Activated naive CD8-positive, alpha-beta T cell treated with anti-CD3 and anti-CD28 coated beads, Interleukin-2, amount 10 ng/mL, durations not matched to agents 7 days and 5 days (primary cell): ENCODE results near the gene CCM2. TPM values are rescaled to one million over a fixed set of nuclear protein-coding genes. Genes with fewer than 3 reads are reported as not detected.
"Not testable (repeated sequence)": the region's sequence is repeated elsewhere in the genome, so short reads cannot be mapped to it uniquely, and the experiment has no call there.

ENCODE experiments used
- ATAC-seq: fragments of 150-1000 bp; cut with Tn5 transposase; one replicate; pipeline ENCODE4 v1.10.0; 2021; ENCODE audit warnings: low read depth, moderate library complexity
- POLR2A ChIA-PET: fragments of 350-600 bp; sonication (Branson Sonifier 250); formaldehyde crosslinking; loops from one replicate; lab custom pipeline; 2021; ENCODE audit warnings: antibody characterized with exemption; lab: Charles Lee
- DNase-seq: peaks from one replicate; pipeline ENCODE4 v3.0.0; 2021
- H3K27ac Mint-ChIP-seq: one replicate; pipeline ENCODE4 v1.8.0; 2022; ENCODE audit warnings: mild to moderate bottlenecking, mixed read lengths
- H3K27me3 Mint-ChIP-seq: one replicate; pipeline ENCODE4 v1.8.0; 2022; ENCODE audit warnings: mild to moderate bottlenecking, moderate library complexity, mixed read lengths
- H3K36me3 Mint-ChIP-seq: one replicate; pipeline ENCODE4 v1.8.0; 2021; ENCODE audit warnings: mild to moderate bottlenecking, mixed read lengths
- H3K4me1 Mint-ChIP-seq: one replicate; pipeline ENCODE4 v1.8.0; 2021; ENCODE audit warnings: mixed read lengths
- H3K4me3 Mint-ChIP-seq: one replicate; pipeline ENCODE4 v1.8.0; 2022; ENCODE audit warnings: mild to moderate bottlenecking, moderate library complexity, mixed read lengths
- H3K9me3 Mint-ChIP-seq: one replicate; pipeline ENCODE4 v1.8.0; 2021; ENCODE audit warnings: mixed read lengths
- total RNA-seq, 2 experiments: library from RNA; stranded (reverse); gene quantifications; one replicate each; pipeline ENCODE4 v1.2.3, GENCODE V29; 2021

Gene CCM2
- total RNA-seq, 2 experiments from 2014 or later, result 126 to 132 TPM

- Mint-ChIP-seq H3K4me1 (peaks cover 38% of the 10 kb centered on the region), H3K4me3 (peak overlapping the region; percentile 93), H3K27ac (peak overlapping the region; percentile 89), H3K27me3 (no peaks in the 10 kb centered on the region), H3K9me3 (no peaks in the 10 kb centered on the region), H3K36me3 (peaks cover 18% of the 10 kb centered on the region)
- DNase-seq (no peak), ATAC-seq (no peak)
- POLR2A ChIA-PET, result interaction anchor here (0.5 to 7.8 kb wide), 15 partner anchors 10 to 420 kb away, joined by 3 to 202 read pairs (median 6); partner anchors contain the start of genes H2AZ2, MYO1G, PURB and TBRG4
These were observed 1.8 kb downstream of the CCM2 start for GRCh38 chr7:45001826-45002225.

DNA sequence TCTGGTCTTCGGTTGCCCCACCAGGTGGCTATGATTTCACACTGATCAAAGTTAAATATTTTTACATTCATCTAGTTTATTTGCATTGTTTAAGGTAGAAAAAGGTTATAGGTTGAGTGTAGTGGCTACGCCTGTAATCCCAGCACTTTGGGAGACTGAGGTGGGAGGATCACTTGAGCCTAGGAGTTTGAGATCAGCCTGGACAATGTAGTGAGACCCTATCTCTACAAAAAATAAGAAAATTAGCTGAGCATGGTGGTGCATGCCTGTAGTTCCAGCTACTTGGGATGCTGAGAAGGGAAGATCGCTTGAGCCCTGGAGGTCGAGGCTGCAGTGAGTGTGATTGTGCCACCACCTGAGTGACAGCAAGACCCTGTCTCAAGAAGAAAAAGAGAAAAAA lies 3.8 kb downstream of the CCM2 start:
- POLR2A ChIA-PET, result interaction anchor here (1.5 to 4.6 kb wide), 3 partner anchors 22 to 107 kb away, joined by 4 to 28 read pairs (median 4); partner anchors contain the start of gene TBRG4

GRCh38 chr7:45007106-45007505 lies 7.1 kb downstream of the CCM2 start:
- no peaks in the 10 kb centered on the region for H3K27me3 Mint-ChIP-seq
- peak overlapping the region; percentile 43 for H3K27ac Mint-ChIP-seq
- no peaks in the 10 kb centered on the region for H3K9me3 Mint-ChIP-seq
- peaks cover 39% of the 10 kb centered on the region for H3K4me1 Mint-ChIP-seq
- POLR2A ChIA-PET, result interaction anchor here (0.6 to 2.2 kb wide), 6 partner anchors 15 to 33 kb away, joined by 3 to 16 read pairs (median 4); partner anchors contain the start of gene MYO1G
- H3K36me3 Mint-ChIP-seq, result peaks cover 35% of the 10 kb centered on the region
- ATAC-seq (no peak), DNase-seq (no peak)
- no peak overlapping the region for H3K4me3 Mint-ChIP-seq

More for the DNA sequence above, 3.8 kb downstream of the CCM2 start:
- ATAC-seq (no peak), DNase-seq (no peak)
- no peaks in the 10 kb centered on the region for H3K27me3 Mint-ChIP-seq
- H3K4me3 Mint-ChIP-seq, result no peak overlapping the region
- H3K4me1 Mint-ChIP-seq, result peaks cover 45% of the 10 kb centered on the region
- H3K27ac Mint-ChIP-seq, result no peak overlapping the region
- no peaks in the 10 kb centered on the region for H3K9me3 Mint-ChIP-seq
- peaks cover 28% of the 10 kb centered on the region for H3K36me3 Mint-ChIP-seq

- no peaks in the 10 kb centered on the region for H3K9me3 Mint-ChIP-seq
- peak overlapping the region; percentile 70 for H3K27ac Mint-ChIP-seq
- no peaks in the 10 kb centered on the region for H3K27me3 Mint-ChIP-seq
- H3K4me3 Mint-ChIP-seq, result peak overlapping the region; percentile 38
- ATAC-seq, result peak; percentile 75
- DNase-seq, result peak; percentile 47
- peaks cover 41% of the 10 kb centered on the region for H3K36me3 Mint-ChIP-seq
- POLR2A ChIA-PET, result interaction anchor here (0.6 to 2.2 kb wide), 10 partner anchors 14 to 516 kb away, joined by 3 to 16 read pairs (median 4); partner anchors contain the start of genes MYO1G and TBRG4
- H3K4me1 Mint-ChIP-seq, result peaks cover 38% of the 10 kb centered on the region
These were observed 7.7 kb downstream of the CCM2 start for GRCh38 chr7:45007571-45008328.

DNA sequence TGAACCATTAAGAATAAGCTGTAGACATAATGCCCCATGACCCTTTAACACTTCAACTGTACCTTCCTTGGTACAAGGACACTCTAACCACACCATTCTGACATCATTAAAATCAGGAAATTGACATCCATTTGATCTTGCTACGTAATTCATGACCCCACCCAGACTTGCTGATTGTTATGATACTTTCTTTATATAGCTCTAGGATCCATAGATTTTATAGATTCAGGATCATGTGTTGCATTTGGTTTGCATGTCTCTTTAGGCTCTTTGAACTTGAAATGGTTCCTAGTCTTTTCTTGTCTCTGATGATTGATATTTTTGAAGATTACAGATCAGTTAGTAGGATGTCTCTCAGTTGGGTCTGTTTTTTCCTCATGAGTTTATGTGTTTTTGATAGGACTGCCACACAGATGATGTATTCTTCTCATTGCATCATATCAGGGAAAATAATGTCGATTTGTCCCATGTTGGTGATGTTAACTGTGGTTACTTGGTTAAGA lies 13.5 kb downstream of the CCM2 start:
- no peak overlapping the region for H3K27ac Mint-ChIP-seq
- peaks cover 41% of the 10 kb centered on the region for H3K36me3 Mint-ChIP-seq

GRCh38 chr7:45015313-45015712 lies 15.3 kb downstream of the CCM2 start:
- no peak overlapping the region for H3K4me3 Mint-ChIP-seq
- POLR2A ChIA-PET, result interaction anchor here (0.5 to 1.2 kb wide), 2 partner anchors 14 to 128 kb away, joined by 4 to 6 read pairs; no protein-coding TSS in a partner anchor

More for the DNA sequence above, 13.5 kb downstream of the CCM2 start:
- DNase-seq (no peak), ATAC-seq (no peak)
- no peaks in the 10 kb centered on the region for H3K27me3 Mint-ChIP-seq
- no peaks in the 10 kb centered on the region for H3K9me3 Mint-ChIP-seq
- POLR2A ChIA-PET, result interaction anchor here (1.6 kb wide), 1 partner anchor 14 kb away, joined by 5 read pairs; no protein-coding TSS in a partner anchor
- no peak overlapping the region for H3K4me3 Mint-ChIP-seq
- peaks cover 24% of the 10 kb centered on the region for H3K4me1 Mint-ChIP-seq

GRCh38 chr7:45017253-45017652 lies 17.3 kb downstream of the CCM2 start:
- DNase-seq (no peak), ATAC-seq (no peak)
- peaks cover 37% of the 10 kb centered on the region for H3K36me3 Mint-ChIP-seq
- peaks cover 28% of the 10 kb centered on the region for H3K4me1 Mint-ChIP-seq
- H3K4me3 Mint-ChIP-seq, result no peak overlapping the region
- H3K27me3 Mint-ChIP-seq, result no peaks in the 10 kb centered on the region
- no peaks in the 10 kb centered on the region for H3K9me3 Mint-ChIP-seq
- POLR2A ChIA-PET, result no interaction called here
- peak overlapping the region; percentile 58 for H3K27ac Mint-ChIP-seq

More at GRCh38 chr7:45015313-45015712, 15.3 kb downstream of the CCM2 start:
- Mint-ChIP-seq H3K27ac (no peak overlapping the region), H3K27me3 (no peaks in the 10 kb centered on the region), H3K36me3 (peaks cover 39% of the 10 kb centered on the region), H3K9me3 (no peaks in the 10 kb centered on the region), H3K4me1 (peaks cover 19% of the 10 kb centered on the region)
- ATAC-seq (no peak), DNase-seq (no peak)

- ATAC-seq, result no peak
- Mint-ChIP-seq H3K27me3 (no peaks in the 10 kb centered on the region), H3K4me1 (peaks cover 30% of the 10 kb centered on the region), H3K36me3 (peaks cover 40% of the 10 kb centered on the region), H3K9me3 (peaks cover 1% of the 10 kb centered on the region), H3K27ac (no peak overlapping the region), H3K4me3 (no peak overlapping the region)
- no peak for DNase-seq
- POLR2A ChIA-PET, result interaction anchor here (1.1 to 2.7 kb wide), 3 partner anchors 12 to 43 kb away, joined by 4 to 22 read pairs (median 7); no protein-coding TSS in a partner anchor
These were observed 20.9 kb downstream of the CCM2 start for GRCh38 chr7:45020915-45021314.

- Mint-ChIP-seq H3K36me3 (peaks cover 40% of the 10 kb centered on the region), H3K27me3 (no peaks in the 10 kb centered on the region), H3K27ac (peak overlapping the region; percentile 83), H3K9me3 (peaks cover 1% of the 10 kb centered on the region), H3K4me1 (peaks cover 35% of the 10 kb centered on the region), H3K4me3 (peak overlapping the region; percentile 18)
- ATAC-seq (peak; percentile 75), DNase-seq (no peak)
- POLR2A ChIA-PET, result interaction anchor here (0.7 to 2.7 kb wide), 8 partner anchors 11 to 173 kb away, joined by 3 to 22 read pairs (median 4); partner anchors contain the start of genes H2AZ2 and MYO1G
These were observed 21.7 kb downstream of the CCM2 start for GRCh38 chr7:45021604-45022296.

GRCh38 chr7:45024126-45024744 lies 24.2 kb downstream of the CCM2 start:
- Mint-ChIP-seq H3K27ac (no peak overlapping the region), H3K4me1 (peaks cover 48% of the 10 kb centered on the region), H3K9me3 (peaks cover 1% of the 10 kb centered on the region), H3K27me3 (no peaks in the 10 kb centered on the region), H3K36me3 (peaks cover 52% of the 10 kb centered on the region), H3K4me3 (no peak overlapping the region)
- no peak for ATAC-seq
- DNase-seq, result no peak
- POLR2A ChIA-PET, result interaction anchor here (1.0 kb wide), 1 partner anchor 55 kb away, joined by 5 read pairs; no protein-coding TSS in a partner anchor

DNA sequence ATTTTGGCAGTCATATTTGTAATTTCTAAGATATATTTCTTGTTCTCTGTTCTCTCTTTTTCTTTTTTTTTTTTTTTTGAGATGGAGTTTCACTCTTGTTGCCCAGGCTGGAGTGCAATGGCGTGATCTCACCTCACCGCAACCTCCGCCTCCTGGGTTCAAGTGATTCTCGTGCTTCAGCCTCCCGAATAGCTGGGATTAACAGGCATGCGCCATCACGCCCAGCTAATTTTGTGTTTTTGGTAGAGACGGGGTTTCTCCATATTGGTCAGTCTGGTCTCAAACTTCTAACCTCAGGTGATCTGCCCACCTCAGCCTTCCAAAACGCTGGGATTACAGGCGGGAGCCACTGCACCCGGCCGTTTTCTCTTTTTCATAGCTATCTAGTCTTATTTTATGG lies 25.5 kb downstream of the CCM2 start:
- Mint-ChIP-seq H3K36me3 (peaks cover 62% of the 10 kb centered on the region), H3K4me1 (peaks cover 57% of the 10 kb centered on the region), H3K27ac (peak overlapping the region; percentile 56), H3K4me3 (peak overlapping the region; percentile 53)
- H3K9me3 Mint-ChIP-seq, DNase-seq, H3K27me3 Mint-ChIP-seq, ATAC-seq: not testable (repeated sequence)
- POLR2A ChIA-PET, result interaction anchor here (0.9 to 5.0 kb wide), 4 partner anchors 18 to 46 kb away, joined by 3 to 80 read pairs (median 4); partner anchors contain the start of gene MYO1G

GRCh38 chr7:45026013-45026412 lies 26.0 kb downstream of the CCM2 start:
- peaks cover 59% of the 10 kb centered on the region for H3K36me3 Mint-ChIP-seq
- ATAC-seq, result no peak

More at GRCh38 chr7:45026013-45026412, 26.0 kb downstream of the CCM2 start:
- DNase-seq, result no peak
- POLR2A ChIA-PET, result interaction anchor here (0.9 to 5.0 kb wide), 4 partner anchors 19 to 46 kb away, joined by 3 to 80 read pairs (median 4); partner anchors contain the start of gene MYO1G
- peak overlapping the region; percentile 56 for H3K27ac Mint-ChIP-seq
- no peaks in the 10 kb centered on the region for H3K27me3 Mint-ChIP-seq
- H3K9me3 Mint-ChIP-seq, result peaks cover 1% of the 10 kb centered on the region
- peaks cover 54% of the 10 kb centered on the region for H3K4me1 Mint-ChIP-seq
- peak overlapping the region; percentile 53 for H3K4me3 Mint-ChIP-seq
